Psoas muscle (tissue), 8 donors: Measurements from ENCODE around the gene ARHGAP21. TPM values are rescaled to one million over a fixed set of nuclear protein-coding genes. Genes with fewer than 3 reads are reported as not detected.

Experiments
- ATAC-seq, 4 donors: fragments of 200-7000 bp; cut with Tn5 transposase; one replicate each; pipeline ENCODE4 v1.9.1; 2020; ENCODE audit warnings: moderate library complexity in 3 of 4, mild to moderate bottlenecking in 2 of 4
- DNase-seq, 2 donors: peaks; one replicate each; pipeline ENCODE4 v3.0.0-alpha.2; 2020
- H3K27ac ChIP-seq: fragments of 200-600 bp; one replicate; pipeline ENCODE4 v1.8.0; 2022
- H3K27me3 ChIP-seq, 3 donors: fragments of 200-600 bp in 1 of 3; one replicate each; pipeline versions ENCODE4 v1.6.1 to v1.8.0; 2013 to 2022; ENCODE audit warnings: low read length in 2 of 3, mild to moderate bottlenecking in 2 of 3, moderate library complexity in 1 of 3; ENCODE audit not compliant: insufficient read depth in 3 of 3
- H3K36me3 ChIP-seq, 2 donors: fragments of 200-600 bp in 1 of 2; one replicate each; pipeline versions ENCODE4 v1.6.1 to v1.8.0; 2013 to 2022; ENCODE audit warnings: low read depth in 1 of 2, mild to moderate bottlenecking in 1 of 2, moderate library complexity in 1 of 2; ENCODE audit not compliant: insufficient read depth in 1 of 2
- H3K4me1 ChIP-seq: fragments of 200-600 bp; one replicate; pipeline ENCODE4 v1.8.0; 2022
- H3K4me3 ChIP-seq: fragments of 200-600 bp; one replicate; pipeline ENCODE4 v1.8.0; 2022; ENCODE audit warnings: mild to moderate bottlenecking
- H3K9me3 ChIP-seq: fragments of 200-600 bp; one replicate; pipeline ENCODE4 v1.8.0; 2022
- CTCF ChIP-seq: fragments of 200-600 bp; IDR thresholded peaks from one replicate; pipeline ENCODE4 v1.8.0; 2022; ENCODE audit warnings: antibody characterized with exemption
- WGBS, 3 donors: extraction: QIAGEN DNeasy Blood & Tissue Kit; methylation state at CpG; one replicate each; pipeline versions ENCODE4 v1.1.6 to v1.1.7; 2013; 5-methylcytosine and 5-hydroxymethylcytosine counted together
- intact Hi-C, 2 donors: fragments of 100-400 bp; cut with DNase I; formaldehyde crosslinking; loops; one replicate each; pipeline versions ENCODE4 v1.11.0 to v1.14.2; 2022
- polyA plus RNA-seq, 3 donors: library from polyadenylated mRNA; stranded (reverse); fragments of 200-250 nt; gene quantifications; one replicate each; pipeline ENCODE4 v1.2.3, GENCODE V29; 2013
- total RNA-seq, 4 donors: library from RNA; stranded (reverse); fragmentation: NEBNext Ultra II Directional in 2 of 4; extraction: Animal tissue kit (Norgen Biotek cat#: 25700) in 2 of 4; gene quantifications; one replicate each; pipeline versions ENCODE4 v1.2.1 to v1.2.4, GENCODE V29; 2021 to 2023
- donor health status: healthy with polysubstance abuse.
- donor health status: DM: no; HTN: no; CAD: no; lungs with moderate emphysema.
- donor health status: Bipolar disorder and iron deficiency.
- donor health status: healthy.
- donor health status: DM: yes; HTN: yes; CAD: no.
- donor health status: DM: no; HTN: no; CAD: no.
- donor health status: DM: no; HTN: no; CAD: no.
- donor health status: DM: yes; HTN: yes; CAD: no.

ARHGAP21 gene
- total and polyA plus RNA-seq, 7 donors, result 16.1 to 44.7 (median 34.2) TPM

- Histone ChIP-seq H3K4me3 (no peak overlapping the region), H3K9me3 (no peaks in the 10 kb centered on the region), H3K27ac (no peak overlapping the region), H3K36me3 (no peaks in the 10 kb centered on the region), H3K4me1 (no peaks in the 10 kb centered on the region), H3K27me3 (no peaks in the 10 kb centered on the region)
- 83 to 87% (median 85%) methylated on average over 10 of the region's 10 CpGs for WGBS, 3 donors
- ATAC-seq (no peak), DNase-seq (no peak)
- no peak for TF ChIP-seq CTCF
- intact Hi-C loops, result no loop called here
These were observed 148.1 kb downstream of the ARHGAP21 start for GRCh38 chr10:24575481-24576002.

GRCh38 chr10:24574578-24575155 is 149.0 kb downstream of the ARHGAP21 start:
- no peaks in the 10 kb centered on the region for H3K9me3 ChIP-seq
- H3K27ac ChIP-seq, result no peak overlapping the region
- ATAC-seq (no peak), DNase-seq (no peak)
- no peaks in the 10 kb centered on the region for H3K4me1 ChIP-seq
- H3K27me3 ChIP-seq, result no peaks in the 10 kb centered on the region
- no peaks in the 10 kb centered on the region for H3K36me3 ChIP-seq
- WGBS, 3 donors, result 88 to 95% (median 93%) methylated on average over 3 of the region's 3 CpGs
- intact Hi-C loops, result no loop called here
- TF ChIP-seq CTCF, result no peak
- H3K4me3 ChIP-seq, result no peak overlapping the region

- intact Hi-C loops, result no loop called here
- 82 to 88% (median 85%) methylated on average over 9 of the region's 9 CpGs for WGBS, 3 donors
- H3K4me1 ChIP-seq, result no peaks in the 10 kb centered on the region
- no peak overlapping the region for H3K4me3 ChIP-seq
- TF ChIP-seq CTCF, result no peak
- H3K36me3 ChIP-seq, result no peaks in the 10 kb centered on the region
- no peak overlapping the region for H3K27ac ChIP-seq
- no peaks in the 10 kb centered on the region for H3K27me3 ChIP-seq
- no peak for ATAC-seq
- DNase-seq, result no peak
- no peaks in the 10 kb centered on the region for H3K9me3 ChIP-seq
These were observed 149.5 kb downstream of the ARHGAP21 start for GRCh38 chr10:24574161-24574560.

GRCh38 chr10:24571870-24572450 is 151.7 kb downstream of the ARHGAP21 start:
- no peak overlapping the region for H3K27ac ChIP-seq

More at GRCh38 chr10:24571870-24572450, 151.7 kb downstream of the ARHGAP21 start:
- Histone ChIP-seq H3K9me3 (no peaks in the 10 kb centered on the region), H3K36me3 (no peaks in the 10 kb centered on the region), H3K27me3 (no peaks in the 10 kb centered on the region), H3K4me3 (no peak overlapping the region), H3K4me1 (no peaks in the 10 kb centered on the region)
- DNase-seq, result no peak
- no peak for ATAC-seq
- no peak for TF ChIP-seq CTCF
- 51 to 52% (median 52%) methylated on average over 7 of the region's 7 CpGs for WGBS, 3 donors
- intact Hi-C loops, result no loop called here
